AG08395 (cell line): ENCODE data around the gene SLCO4A1.

Source experiments
- DNase-seq: peaks from one replicate; pipeline ENCODE4 v3.0.0; 2012; ENCODE audit warnings: mixed read lengths, low spot score

The SLCO4A1 gene

GRCh38 chr20:62652041-62652893 lies 10.0 kb downstream of the SLCO4A1 start:
- peak; percentile 98 for DNase-seq

GRCh38 chr20:62652894-62653305 lies 10.6 kb downstream of the SLCO4A1 start:
- DNase-seq, result no peak

GRCh38 chr20:62653373-62653772 lies 11.1 kb downstream of the SLCO4A1 start:
- no peak for DNase-seq

GRCh38 chr20:62653951-62654685 lies 11.8 kb downstream of the SLCO4A1 start:
- no peak for DNase-seq

GRCh38 chr20:62655282-62656196 lies 13.2 kb downstream of the SLCO4A1 start:
- DNase-seq, result no peak

- DNase-seq, result no peak
Measured at GRCh38 chr20:62656197-62656918, 14.1 kb downstream of the SLCO4A1 start.

- DNase-seq, result no peak
Measured at GRCh38 chr20:62656919-62657588, 14.8 kb downstream of the SLCO4A1 start.

- DNase-seq, result no peak
Measured at GRCh38 chr20:62657589-62657942, 15.3 kb downstream of the SLCO4A1 start.

GRCh38 chr20:62657956-62658355 lies 15.7 kb downstream of the SLCO4A1 start:
- DNase-seq, result no peak

- no peak for DNase-seq
Measured at GRCh38 chr20:62658593-62659178, 16.4 kb downstream of the SLCO4A1 start.

- DNase-seq, result no peak
Measured at GRCh38 chr20:62659488-62660239, 17.4 kb downstream of the SLCO4A1 start.

- no peak for DNase-seq
Measured at GRCh38 chr20:62660240-62660615, 17.9 kb downstream of the SLCO4A1 start.

- DNase-seq, result no peak
Measured at GRCh38 chr20:62660768-62661167, 18.5 kb downstream of the SLCO4A1 start.

- no peak for DNase-seq
Measured at GRCh38 chr20:62661647-62662046, 19.3 kb downstream of the SLCO4A1 start.

GRCh38 chr20:62662422-62662821 lies 20.1 kb downstream of the SLCO4A1 start:
- DNase-seq, result peak; percentile 85

- no peak for DNase-seq
Measured at GRCh38 chr20:62663145-62664018, 21.1 kb downstream of the SLCO4A1 start.

GRCh38 chr20:62664019-62664971 lies 22.0 kb downstream of the SLCO4A1 start:
- no peak for DNase-seq
